Endodermal cell (in vitro differentiated cells): ENCODE results near the gene CALHM4. TPM values are rescaled to one million over a fixed set of nuclear protein-coding genes. Genes with fewer than 3 reads are reported as not detected.

Experiments used
- DNase-seq: peaks from one replicate; pipeline ENCODE4 v3.0.0-alpha.2; 2017
- H3K27ac ChIP-seq: 2 replicates; pipeline ENCODE4 v1.5.1; 2013; ENCODE audit warnings: mild to moderate bottlenecking, low read depth, low read length, moderate library complexity
- H3K27me3 ChIP-seq: 2 replicates; pipeline ENCODE4 v1.6.1; 2013; ENCODE audit warnings: mild to moderate bottlenecking, low read length, moderate library complexity; ENCODE audit not compliant: insufficient read depth, control insufficient read depth, poor library complexity, severe bottlenecking
- H3K36me3 ChIP-seq: 2 replicates; pipeline ENCODE4 v1.7.0; 2013; ENCODE audit warnings: mild to moderate bottlenecking, low read length, moderate library complexity; ENCODE audit not compliant: control insufficient read depth, insufficient read depth
- H3K4me1 ChIP-seq: one replicate; pipeline ENCODE4 v1.7.0; 2013; ENCODE audit warnings: low read length; ENCODE audit not compliant: control insufficient read depth, insufficient read depth
- H3K4me3 ChIP-seq: 2 replicates; pipeline ENCODE4 v1.5.1; 2013; ENCODE audit warnings: mild to moderate bottlenecking, low read length, moderate library complexity
- H3K9ac ChIP-seq: 2 replicates; pipeline ENCODE4 v1.6.1; 2013; ENCODE audit warnings: mild to moderate bottlenecking, low read length, moderate library complexity; ENCODE audit not compliant: poor library complexity, severe bottlenecking; ENCODE audit errors: extremely low read depth
- H3K9me3 ChIP-seq: 2 replicates; pipeline ENCODE4 v1.6.1; 2013; ENCODE audit warnings: mild to moderate bottlenecking, low read length, moderate library complexity; ENCODE audit not compliant: control insufficient read depth
- H3K27ac Mint-ChIP-seq: 2 replicates; pipeline ENCODE4 v1.8.0; 2020; ENCODE audit warnings: mixed read lengths
- H3K27me3 Mint-ChIP-seq: 2 replicates; pipeline ENCODE4 v1.8.0; 2021; ENCODE audit warnings: mild to moderate bottlenecking, mixed read lengths; ENCODE audit not compliant: insufficient read depth
- H3K36me3 Mint-ChIP-seq: 2 replicates; pipeline ENCODE4 v1.8.0; 2020; ENCODE audit warnings: low read depth, mixed read lengths
- H3K4me1 Mint-ChIP-seq: 2 replicates; pipeline ENCODE4 v1.8.0; 2020; ENCODE audit warnings: mixed read lengths
- H3K4me3 Mint-ChIP-seq: 2 replicates; pipeline ENCODE4 v1.8.0; 2020; ENCODE audit warnings: mild to moderate bottlenecking, moderate library complexity, mixed read lengths
- H3K9me3 Mint-ChIP-seq: 2 replicates; pipeline ENCODE4 v1.8.0; 2020; ENCODE audit warnings: mild to moderate bottlenecking, mixed read lengths
- CTCF ChIP-seq: fragments of 200-600 bp; sonication (generic); conservative IDR thresholded peaks from 2 replicates; pipeline ENCODE4 v1.5.0; 2021; ENCODE audit warnings: antibody characterized with exemption, mild to moderate bottlenecking
- WGBS, 2 experiments: methylation state at CpG; one replicate each; pipeline versions ENCODE4 v1.1.5 to v1.1.7; 2013; ENCODE audit warnings: missing lambda C conversion rate in 2 of 2, mixed read lengths in 1 of 2; ENCODE audit not compliant: insufficient coverage in 1 of 2, insufficient read length in 1 of 2; 5-methylcytosine and 5-hydroxymethylcytosine counted together
- total RNA-seq, 2 donors: library from RNA; stranded (reverse); fragmentation: NEBNext Ultra II Directional in 1 of 2; extraction: Animal tissue kit (Norgen Biotek cat#: 25700) in 1 of 2; gene quantifications; 2 replicates in 1 of 2; 3 replicates in 1 of 2; pipeline ENCODE4 v1.2.1, GENCODE V29; 2021

Gene CALHM4
- total RNA-seq, 2 donors from 2014 or later: not detected

DNA sequence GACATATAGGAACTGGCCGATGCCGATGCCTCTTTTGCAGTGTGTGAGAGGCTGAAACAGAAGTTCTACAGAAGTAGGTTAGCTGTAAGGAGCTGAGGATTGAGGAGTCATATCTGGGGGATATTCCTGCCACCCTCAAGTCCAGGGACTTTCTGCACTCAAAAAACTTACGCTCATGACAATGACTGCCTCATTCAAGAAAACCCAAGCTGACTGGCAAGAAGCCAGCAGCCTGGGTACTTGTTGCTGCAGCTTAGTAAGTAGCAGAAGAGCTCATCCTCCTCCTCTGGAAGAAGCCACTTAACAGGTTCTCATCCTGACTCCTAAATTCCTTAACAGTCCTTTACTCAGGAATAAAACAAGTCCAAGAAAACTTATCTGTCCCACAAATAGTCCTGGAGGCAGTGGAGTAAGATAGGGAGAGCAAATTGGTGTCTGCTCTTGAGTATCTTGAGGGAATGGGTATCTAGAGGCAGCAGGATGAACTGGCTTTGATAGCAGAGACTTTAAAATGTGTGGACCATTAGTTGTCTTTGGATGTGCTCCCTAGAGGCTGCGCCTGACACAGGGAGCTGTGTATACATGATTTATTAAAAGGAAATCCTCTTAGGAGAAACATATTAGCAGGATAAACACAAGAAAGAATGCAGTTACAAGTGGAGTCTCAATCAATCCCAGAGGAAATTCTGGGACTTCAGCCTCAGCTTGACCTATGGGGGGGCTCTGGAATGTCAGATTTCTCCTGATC lies 34.8 kb upstream of the CALHM4 start:
- Mint-ChIP-seq H3K4me3 (no peak overlapping the region), H3K27me3 (peaks cover 23% of the 10 kb centered on the region), H3K36me3 (no peaks in the 10 kb centered on the region), H3K9me3 (no peaks in the 10 kb centered on the region), H3K27ac (no peak overlapping the region), H3K4me1 (peaks cover 14% of the 10 kb centered on the region)
- no peak for DNase-seq
- 95% methylated on average over 3 to 4 of the region's 4 CpGs for WGBS, 2 experiments
- no peak overlapping the region for H3K9ac ChIP-seq
- H3K36me3 ChIP-seq: no peaks in the 10 kb centered on the region
- no peak overlapping the region for H3K4me3 ChIP-seq
- TF ChIP-seq CTCF: no peak
- H3K4me1 ChIP-seq: peaks cover 5% of the 10 kb centered on the region
- peaks cover 9% of the 10 kb centered on the region for H3K27me3 ChIP-seq
- H3K27ac ChIP-seq: no peak overlapping the region
- H3K9me3 ChIP-seq: no peaks in the 10 kb centered on the region

GRCh38 chr6:116522896-116523295 lies 30.7 kb upstream of the CALHM4 start:
- peak; percentile 65 for DNase-seq
- Histone ChIP-seq H3K9ac (no peak overlapping the region), H3K27me3 (peaks cover 29% of the 10 kb centered on the region), H3K27ac (no peak overlapping the region), H3K4me3 (peak overlapping the region; percentile 36), H3K4me1 (peaks cover 11% of the 10 kb centered on the region), H3K9me3 (no peaks in the 10 kb centered on the region), H3K36me3 (no peaks in the 10 kb centered on the region)
- Mint-ChIP-seq H3K9me3 (no peaks in the 10 kb centered on the region), H3K4me3 (no peak overlapping the region), H3K27ac (no peak overlapping the region), H3K4me1 (peaks cover 16% of the 10 kb centered on the region), H3K36me3 (no peaks in the 10 kb centered on the region), H3K27me3 (peaks cover 40% of the 10 kb centered on the region)
- TF ChIP-seq CTCF: peak; percentile 49
- 78% methylated on average over 2 of the region's 2 CpGs; no CpG with 5 or more reads in 1 of the 2 experiments for WGBS, 2 experiments

DNA sequence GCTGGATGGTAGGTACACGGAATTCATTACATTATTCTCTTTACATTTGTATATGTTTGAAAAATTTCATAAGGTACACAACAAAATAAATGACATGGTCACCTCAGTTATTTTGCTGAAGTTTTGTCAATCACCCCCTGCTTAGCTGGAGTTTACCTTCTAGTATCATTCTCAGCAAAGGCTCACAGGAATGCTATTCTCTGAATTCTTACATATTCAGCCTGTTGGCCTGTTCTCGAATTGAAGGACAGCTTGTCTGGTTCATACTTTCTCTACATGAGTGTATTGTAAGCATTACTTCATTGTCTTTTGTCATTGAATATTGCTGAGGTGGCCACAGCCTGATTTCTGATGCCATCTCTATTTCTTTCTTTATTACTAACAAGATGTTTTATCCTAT lies 29.3 kb upstream of the CALHM4 start:
- Histone ChIP-seq H3K27me3 (peaks cover 37% of the 10 kb centered on the region), H3K4me3 (no peak overlapping the region), H3K27ac (no peak overlapping the region), H3K36me3 (no peaks in the 10 kb centered on the region), H3K9ac (no peak overlapping the region), H3K4me1 (peaks cover 14% of the 10 kb centered on the region), H3K9me3 (no peaks in the 10 kb centered on the region)
- Mint-ChIP-seq H3K4me1 (peaks cover 23% of the 10 kb centered on the region), H3K4me3 (no peak overlapping the region), H3K27me3 (peaks cover 31% of the 10 kb centered on the region), H3K36me3 (no peaks in the 10 kb centered on the region), H3K27ac (no peak overlapping the region), H3K9me3 (no peaks in the 10 kb centered on the region)
- WGBS, 2 experiments: 67 to 82% methylated on average over 1 of the region's 2 CpGs
- no peak for TF ChIP-seq CTCF
- DNase-seq: no peak
